Cardiac muscle cell (in vitro differentiated cells and primary cell): ENCODE data around the gene SNPH. TPM values are rescaled to one million over a fixed set of nuclear protein-coding genes. Genes with fewer than 3 reads are reported as not detected.

Source experiments
- DNase-seq, 2 donors: peaks; one replicate each; pipeline versions ENCODE4 v3.0.0 to v3.0.0-alpha.2; 2010 to 2017; ENCODE audit warnings: low read depth in 1 of 2, low spot score in 1 of 2
- H3K27ac ChIP-seq: fragments of 200-600 bp; sonication (generic); 2 replicates; pipeline ENCODE4 v1.5.1; 2016
- H3K27me3 ChIP-seq: fragments of 200-600 bp; sonication (generic); 2 replicates; pipeline ENCODE4 v1.6.0; 2016; ENCODE audit warnings: control low read depth
- H3K36me3 ChIP-seq: fragments of 200-600 bp; sonication (generic); 2 replicates; pipeline ENCODE4 v1.5.1; 2016; ENCODE audit warnings: control low read depth
- H3K4me1 ChIP-seq: fragments of 200-600 bp; sonication (generic); 2 replicates; pipeline ENCODE4 v1.8.1; 2017; ENCODE audit warnings: low read depth, mild to moderate bottlenecking, mixed run types
- H3K4me3 ChIP-seq: fragments of 200-600 bp; sonication (generic); 2 replicates; pipeline ENCODE4 v1.5.1; 2016; ENCODE audit warnings: mild to moderate bottlenecking
- H3K9me3 ChIP-seq: fragments of 200-600 bp; sonication (generic); 2 replicates; pipeline ENCODE4 v1.5.1; 2017; ENCODE audit warnings: low read depth, mild to moderate bottlenecking, control low read depth
- polyA plus RNA-seq: library from polyadenylated mRNA; unstranded; fragments of >200 nt; fragmentation: Nextera tagmentation; extraction: Ambion mirVana; gene quantifications from 2 replicates; pipeline ENCODE4 v1.2.1, GENCODE V29; 2016
- total RNA-seq: library from RNA; depleted of rRNA; stranded (reverse); fragments of >200 nt; gene quantifications from 2 replicates; pipeline ENCODE4 v1.2.3, GENCODE V29; 2016
- TF ChIP-seq, protein P1 (sequence below): IDR thresholded peaks from 2 replicates; pipeline ENCODE4 v1.5.1; 2012; ENCODE audit warnings: low read depth, mild to moderate bottlenecking, low read length

SNPH gene
- total and polyA plus RNA-seq, 2 experiments from 2014 or later: 7.4 to 8.1 TPM

DNA sequence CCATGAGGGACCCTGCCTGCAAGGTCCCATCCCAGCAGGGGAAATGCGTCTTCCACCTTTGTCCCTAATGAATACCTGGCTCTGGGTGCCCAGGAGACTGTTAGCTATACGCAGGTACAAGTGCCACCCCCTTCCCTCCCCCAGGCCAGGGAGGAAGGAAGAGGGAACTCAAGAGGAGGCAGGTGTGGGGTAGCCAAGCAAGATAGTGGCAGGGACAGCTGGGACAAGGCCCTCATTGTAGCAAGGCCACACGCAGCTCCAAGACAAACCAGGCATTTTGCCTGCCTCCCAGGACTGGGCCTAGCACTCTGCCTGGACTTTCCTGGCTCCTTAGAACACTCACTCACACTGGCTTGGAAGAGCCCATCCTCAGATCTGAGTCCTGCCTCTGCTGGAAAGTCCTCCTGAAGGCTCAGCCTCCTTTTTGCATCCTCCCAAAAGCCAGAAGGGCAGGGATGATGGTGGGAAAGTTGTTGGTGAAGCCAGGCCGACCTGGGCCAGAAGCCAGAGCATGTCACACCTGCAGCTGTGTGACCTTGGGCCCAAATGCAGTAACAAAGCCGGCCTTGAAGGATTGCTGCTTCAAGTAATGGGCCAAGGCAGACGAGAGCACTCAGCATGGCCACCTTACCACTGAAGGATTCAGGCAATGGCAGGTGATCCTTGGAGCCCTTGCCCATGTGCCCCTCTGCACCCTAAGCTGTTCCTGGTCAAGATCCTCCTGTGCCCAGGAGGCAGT lies 27.7 kb downstream of the SNPH start:
- Histone ChIP-seq H3K27ac (no peak overlapping the region), H3K9me3 (no peaks in the 10 kb centered on the region), H3K36me3 (no peaks in the 10 kb centered on the region), H3K4me1 (no peaks in the 10 kb centered on the region), H3K27me3 (no peaks in the 10 kb centered on the region), H3K4me3 (no peak overlapping the region)
- DNase-seq: no peak
- TF ChIP-seq, protein P1, sequence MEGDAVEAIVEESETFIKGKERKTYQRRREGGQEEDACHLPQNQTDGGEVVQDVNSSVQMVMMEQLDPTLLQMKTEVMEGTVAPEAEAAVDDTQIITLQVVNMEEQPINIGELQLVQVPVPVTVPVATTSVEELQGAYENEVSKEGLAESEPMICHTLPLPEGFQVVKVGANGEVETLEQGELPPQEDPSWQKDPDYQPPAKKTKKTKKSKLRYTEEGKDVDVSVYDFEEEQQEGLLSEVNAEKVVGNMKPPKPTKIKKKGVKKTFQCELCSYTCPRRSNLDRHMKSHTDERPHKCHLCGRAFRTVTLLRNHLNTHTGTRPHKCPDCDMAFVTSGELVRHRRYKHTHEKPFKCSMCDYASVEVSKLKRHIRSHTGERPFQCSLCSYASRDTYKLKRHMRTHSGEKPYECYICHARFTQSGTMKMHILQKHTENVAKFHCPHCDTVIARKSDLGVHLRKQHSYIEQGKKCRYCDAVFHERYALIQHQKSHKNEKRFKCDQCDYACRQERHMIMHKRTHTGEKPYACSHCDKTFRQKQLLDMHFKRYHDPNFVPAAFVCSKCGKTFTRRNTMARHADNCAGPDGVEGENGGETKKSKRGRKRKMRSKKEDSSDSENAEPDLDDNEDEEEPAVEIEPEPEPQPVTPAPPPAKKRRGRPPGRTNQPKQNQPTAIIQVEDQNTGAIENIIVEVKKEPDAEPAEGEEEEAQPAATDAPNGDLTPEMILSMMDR: no peak

DNA sequence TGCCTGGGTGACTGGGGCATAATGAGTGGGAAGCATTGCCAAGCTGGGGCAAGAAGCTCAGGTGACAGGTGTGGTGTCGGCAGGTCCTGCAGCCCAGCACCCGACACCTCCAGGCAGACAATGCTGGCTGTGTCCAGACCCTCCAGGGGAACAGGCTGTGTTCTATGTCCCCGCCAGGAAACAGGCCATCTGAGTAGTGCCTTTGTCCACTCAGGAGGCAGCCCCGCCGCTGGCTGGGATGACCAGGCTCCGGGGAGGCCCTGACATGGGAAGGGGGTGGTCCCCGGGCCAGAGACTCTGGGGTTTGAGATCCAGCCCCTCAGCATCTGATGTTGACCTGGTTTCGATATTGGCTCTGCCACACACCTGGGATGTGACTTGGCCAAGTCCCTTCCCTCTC lies 28.4 kb downstream of the SNPH start:
- no peaks in the 10 kb centered on the region for H3K27me3 ChIP-seq
- no peak overlapping the region for H3K4me3 ChIP-seq
- H3K27ac ChIP-seq: no peak overlapping the region
- H3K36me3 ChIP-seq: no peaks in the 10 kb centered on the region
- DNase-seq: no peak
- TF ChIP-seq, protein P1: no peak
- H3K4me1 ChIP-seq: no peaks in the 10 kb centered on the region
- H3K9me3 ChIP-seq: no peaks in the 10 kb centered on the region

DNA sequence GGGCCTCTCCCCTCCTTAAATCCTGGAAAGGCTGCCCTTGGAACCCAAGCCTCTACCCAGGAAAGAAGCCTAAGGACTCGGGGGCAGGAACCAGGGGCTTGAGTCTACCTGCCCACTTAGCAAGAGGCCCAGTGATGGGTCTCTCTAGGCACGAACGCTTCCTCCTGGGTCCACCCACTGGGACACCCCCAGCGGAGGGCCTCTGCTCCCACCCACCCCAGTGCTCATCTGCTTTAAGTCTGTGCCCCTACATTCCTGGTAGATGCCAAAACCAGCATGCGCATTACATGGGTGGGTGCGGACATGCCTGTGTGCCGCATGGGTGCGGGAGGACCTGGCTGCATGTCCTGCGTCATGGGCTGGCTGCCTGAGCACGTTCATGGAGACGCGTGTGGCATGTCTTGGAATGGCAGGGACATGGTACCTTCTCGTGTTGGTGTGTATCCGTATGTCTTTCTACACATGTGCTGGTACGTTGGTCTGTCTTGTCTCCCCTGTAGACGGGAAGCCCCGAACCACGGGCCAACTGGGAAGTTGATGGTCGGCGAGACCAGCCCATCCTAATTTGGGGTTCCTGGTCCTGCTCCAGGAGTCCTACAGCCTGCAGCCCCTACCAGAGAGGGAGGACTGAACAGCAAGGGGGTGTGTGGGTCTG lies 29.3 kb downstream of the SNPH start:
- TF ChIP-seq, protein P1: no peak
- Histone ChIP-seq H3K9me3 (no peaks in the 10 kb centered on the region), H3K27ac (no peak overlapping the region)

DNA sequence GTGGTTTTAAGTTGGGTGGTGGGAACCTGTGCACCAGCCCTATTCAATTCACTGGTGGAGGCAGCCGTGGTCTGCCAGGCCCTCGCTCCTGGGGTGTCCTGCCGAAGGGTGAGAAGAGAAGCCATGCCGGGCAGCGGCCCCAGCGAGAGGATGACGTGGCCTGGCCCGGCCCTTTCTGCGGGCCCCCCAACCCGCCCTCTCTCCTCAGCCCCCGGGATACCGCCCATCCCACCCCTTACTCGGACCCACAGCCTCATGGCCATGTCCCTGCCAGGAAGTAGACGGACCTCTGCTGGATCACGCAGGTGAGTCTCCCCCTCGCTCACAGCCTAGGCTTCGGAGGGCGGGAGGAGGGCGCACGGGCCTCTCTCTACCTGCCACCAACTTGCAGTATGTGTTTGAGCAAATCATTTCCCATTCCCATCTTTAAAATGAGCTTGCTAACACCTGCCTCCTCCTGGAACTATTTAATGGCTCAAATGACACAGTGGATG lies 30.1 kb downstream of the SNPH start:
- no peak for DNase-seq
- Histone ChIP-seq H3K4me1 (no peaks in the 10 kb centered on the region), H3K36me3 (no peaks in the 10 kb centered on the region), H3K4me3 (no peak overlapping the region), H3K27me3 (no peaks in the 10 kb centered on the region), H3K27ac (no peak overlapping the region), H3K9me3 (no peaks in the 10 kb centered on the region)
- TF ChIP-seq, protein P1: no peak

More for the DNA sequence above, 29.3 kb downstream of the SNPH start:
- H3K4me3 ChIP-seq: no peak overlapping the region
- H3K27me3 ChIP-seq: no peaks in the 10 kb centered on the region
- no peaks in the 10 kb centered on the region for H3K4me1 ChIP-seq
- no peaks in the 10 kb centered on the region for H3K36me3 ChIP-seq
- DNase-seq: no peak

DNA sequence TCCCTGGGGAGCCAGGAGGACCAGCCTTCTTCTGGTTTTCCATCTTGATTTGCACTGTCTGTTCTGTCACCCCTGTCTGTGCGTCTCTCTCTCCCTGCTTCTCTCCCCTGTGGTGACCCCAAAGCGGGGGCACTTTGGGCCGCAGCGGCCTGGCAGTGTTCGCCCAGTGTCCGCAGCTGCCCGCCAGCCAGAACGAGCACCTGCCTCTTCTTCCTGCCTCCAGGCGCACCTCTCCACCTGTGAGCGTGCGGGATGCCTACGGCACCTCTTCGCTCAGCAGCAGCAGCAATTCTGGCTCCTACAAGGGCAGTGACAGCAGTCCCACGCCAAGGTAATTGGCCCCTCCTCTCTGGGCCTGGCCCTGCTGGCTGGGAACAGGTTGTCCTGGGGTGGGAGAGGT lies 30.8 kb downstream of the SNPH start:
- no peaks in the 10 kb centered on the region for H3K9me3 ChIP-seq
- no peak overlapping the region for H3K27ac ChIP-seq
- TF ChIP-seq, protein P1: no peak
- no peak for DNase-seq
- no peak overlapping the region for H3K4me3 ChIP-seq
- H3K4me1 ChIP-seq: no peaks in the 10 kb centered on the region
- H3K27me3 ChIP-seq: no peaks in the 10 kb centered on the region
- H3K36me3 ChIP-seq: no peaks in the 10 kb centered on the region
